Renal cortical epithelial cell (primary cell): ENCODE measurements around the gene C19orf47. TPM values are rescaled to one million over a fixed set of nuclear protein-coding genes. Genes with fewer than 3 reads are reported as not detected.

Experiments
- DNase-seq: peaks from one replicate; pipeline ENCODE4 v3.0.0-alpha.2; 2011; ENCODE audit warnings: low read depth
- total RNA-seq: library from RNA; depleted of rRNA; stranded (reverse); fragments of >200 nt; gene quantifications from 2 replicates; pipeline ENCODE4 v1.2.3, GENCODE V29; 2014

The C19orf47 gene
- 3.5 and 6.7 TPM in 2 replicates for total RNA-seq

GRCh38 chr19:40348125-40348913 lies at the start of gene C19orf47, which contains the start of gene PLD3:
C19orf47 (minus strand) TSS chr19:40348397; CDS start chr19:40341857, 6,540 bp downstream.
PLD3 (plus strand) TSS chr19:40348695; CDS start chr19:40366484, 17,789 bp downstream.
- DNase-seq: peak; percentile 94

GRCh38 chr19:40397568-40397906 lies 49.3 kb upstream of the C19orf47 start:
- DNase-seq: no peak

GRCh38 chr19:40396886-40397567 lies 48.8 kb upstream of the C19orf47 start:
- no peak for DNase-seq

- no peak for DNase-seq
These were observed 47.8 kb upstream of the C19orf47 start for GRCh38 chr19:40395956-40396355.

GRCh38 chr19:40394816-40395210 lies 46.6 kb upstream of the C19orf47 start:
- no peak for DNase-seq

GRCh38 chr19:40393894-40394815 lies 46.0 kb upstream of the C19orf47 start:
- no peak for DNase-seq

- DNase-seq: no peak
These were observed 44.8 kb upstream of the C19orf47 start for GRCh38 chr19:40392894-40393517.

GRCh38 chr19:40392123-40392522 lies 43.9 kb upstream of the C19orf47 start:
- no peak for DNase-seq

- no peak for DNase-seq
These were observed 42.0 kb upstream of the C19orf47 start, which contains the start of gene HIPK4 for GRCh38 chr19:40390084-40390742. HIPK4 (minus strand) TSS chr19:40390181; CDS start chr19:40389902, 279 bp downstream.

- no peak for DNase-seq
These were observed 41.3 kb upstream of the C19orf47 start for GRCh38 chr19:40389404-40390083.

GRCh38 chr19:40388481-40388880 lies 40.3 kb upstream of the C19orf47 start:
- no peak for DNase-seq

- DNase-seq: no peak
These were observed 39.0 kb upstream of the C19orf47 start for GRCh38 chr19:40387155-40387554.

- no peak for DNase-seq
These were observed 35.6 kb upstream of the C19orf47 start for GRCh38 chr19:40383668-40384248.

GRCh38 chr19:40381321-40381720 lies 33.1 kb upstream of the C19orf47 start:
- DNase-seq: no peak

- no peak for DNase-seq
These were observed 32.2 kb upstream of the C19orf47 start for GRCh38 chr19:40380199-40381037.

GRCh38 chr19:40379446-40380198 lies 31.4 kb upstream of the C19orf47 start:
- no peak for DNase-seq

GRCh38 chr19:40378509-40378908 lies 30.3 kb upstream of the C19orf47 start:
- DNase-seq: no peak

- no peak for DNase-seq
These were observed 29.7 kb upstream of the C19orf47 start for GRCh38 chr19:40377876-40378385.
